ENCODE results near the gene ANXA11.
A peak's percentile ranks its signal among the peaks of the same experiment; 100 is the strongest.
"Not testable (repeated sequence)": the region's sequence is repeated elsewhere in the genome, so short reads cannot be mapped to it uniquely, and the experiment has no call there.

ANXA11 gene

DNA sequence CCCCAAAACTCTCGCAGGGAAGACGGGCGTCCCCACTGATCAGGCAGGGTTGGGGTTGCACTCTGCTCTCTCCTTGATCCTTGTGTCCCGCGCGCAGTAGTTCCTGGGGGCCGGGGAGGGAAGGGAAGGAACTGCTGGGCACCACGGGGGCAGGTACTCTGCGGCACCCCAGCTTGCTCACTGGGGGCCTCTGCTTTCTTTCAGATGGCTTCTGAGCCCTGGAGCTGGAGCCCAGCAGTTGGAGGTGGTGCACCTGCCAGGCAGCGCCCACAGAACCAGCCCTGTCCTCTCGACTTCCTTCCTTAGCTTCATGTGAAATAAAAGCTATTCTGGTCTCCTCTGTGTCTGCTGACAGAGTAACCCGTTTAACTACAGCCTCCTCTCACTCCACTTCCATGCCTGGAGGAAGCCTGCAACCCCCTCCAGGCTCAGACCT, 60.6 kb downstream of the ANXA11 start:
- peak; percentile 25 for DNase-seq

DNA sequence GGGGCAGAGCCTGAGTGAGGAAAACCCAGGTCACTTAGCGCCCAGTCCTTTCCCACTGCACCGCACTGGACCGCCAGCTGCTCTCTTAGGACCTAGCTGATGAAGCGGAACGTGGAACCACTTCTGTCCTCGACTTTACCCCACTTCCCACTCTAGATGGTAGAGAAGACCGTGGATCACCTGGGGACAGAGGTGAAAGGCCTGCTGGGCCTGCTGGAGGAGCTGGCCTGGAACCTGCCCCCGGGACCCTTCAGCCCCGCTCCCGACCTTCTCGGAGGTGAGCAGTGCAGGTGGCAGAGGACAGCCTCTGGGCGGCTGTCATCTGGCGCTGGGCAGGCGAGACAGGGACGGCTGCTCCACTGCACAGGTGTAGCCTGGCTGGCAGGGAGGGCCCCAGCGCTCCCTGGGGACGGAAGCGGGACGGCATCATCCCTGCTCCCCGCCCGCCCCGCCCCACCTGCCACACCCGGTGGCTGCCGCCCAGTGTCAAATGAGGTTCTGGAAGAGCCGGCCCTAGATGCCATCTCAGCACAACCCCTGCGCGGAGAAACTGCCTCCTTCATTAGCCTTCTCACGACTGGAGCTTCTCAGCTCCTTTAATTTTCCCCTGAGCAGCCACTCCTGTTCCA, 61.2 kb downstream of the ANXA11 start:
- peak; percentile 64 for DNase-seq

DNA sequence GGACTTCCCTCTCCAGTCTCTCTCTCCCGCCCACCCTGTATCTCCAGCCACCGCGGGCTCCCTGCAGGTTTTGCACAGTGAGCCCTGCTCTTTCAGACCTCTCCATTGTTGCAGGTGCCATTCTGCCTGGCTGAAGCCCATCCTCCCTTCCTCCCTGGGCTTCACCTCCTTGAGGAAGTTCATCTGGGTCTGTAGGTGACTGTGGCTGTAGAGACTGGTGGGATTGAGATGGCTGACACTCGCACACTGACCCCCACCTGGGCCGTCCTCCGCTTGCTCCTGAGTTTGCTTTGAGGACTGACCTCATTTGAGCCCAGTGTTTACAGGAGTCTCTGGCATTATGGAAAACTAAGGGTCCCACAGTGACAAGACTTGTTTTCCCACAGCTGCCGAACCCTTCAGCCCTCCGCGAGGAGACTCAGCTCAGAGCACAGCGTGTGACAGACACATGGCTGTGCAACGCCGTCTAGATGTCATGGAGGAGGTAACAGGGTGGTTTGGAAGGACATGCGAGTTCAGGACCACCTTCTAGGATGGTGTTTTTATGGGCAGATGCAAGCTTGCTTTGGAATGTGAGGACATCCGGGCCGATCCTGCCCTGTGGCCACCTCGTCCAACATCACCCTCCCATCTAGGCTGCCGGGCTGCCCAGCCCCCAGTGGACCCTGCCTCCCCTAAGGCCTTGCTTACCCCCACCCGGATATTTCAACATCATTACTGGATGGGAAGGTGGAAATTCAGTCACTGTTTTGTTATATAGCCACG, 63.5 kb downstream of the ANXA11 start:
- no peak for DNase-seq

GRCh38 chr10:80140251-80140650, 65.1 kb downstream of the ANXA11 start:
- no peak for DNase-seq

- DNase-seq = no peak
Observed at GRCh38 chr10:80139265-80139664, 66.1 kb downstream of the ANXA11 start.

GRCh38 chr10:80137920-80138319, 67.4 kb downstream of the ANXA11 start:
- no peak for DNase-seq

GRCh38 chr10:80137031-80137862, 68.1 kb downstream of the ANXA11 start:
- DNase-seq = no peak

- no peak for DNase-seq
Observed at GRCh38 chr10:80136134-80136571, 69.2 kb downstream of the ANXA11 start.

DNA sequence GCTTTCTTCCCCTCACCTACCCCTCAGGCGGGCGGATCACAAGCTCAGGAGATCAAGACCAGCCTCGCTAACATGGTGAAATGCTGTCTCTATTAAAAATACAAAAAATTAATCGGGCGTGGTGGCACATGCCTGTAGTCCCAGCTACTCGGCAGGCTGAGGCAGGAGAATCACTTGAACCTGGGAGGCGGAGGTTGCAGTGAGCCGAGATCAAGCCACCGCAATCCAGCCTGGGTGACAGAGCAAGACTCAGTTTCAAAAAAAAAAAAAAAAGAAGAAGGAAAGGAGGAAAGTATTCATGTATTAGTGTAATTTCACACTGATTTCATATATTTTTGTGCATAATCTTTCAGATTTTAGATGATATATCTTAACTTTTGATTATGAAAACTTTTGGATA, 71.7 kb downstream of the ANXA11 start:
- DNase-seq = not testable (repeated sequence)

DNA sequence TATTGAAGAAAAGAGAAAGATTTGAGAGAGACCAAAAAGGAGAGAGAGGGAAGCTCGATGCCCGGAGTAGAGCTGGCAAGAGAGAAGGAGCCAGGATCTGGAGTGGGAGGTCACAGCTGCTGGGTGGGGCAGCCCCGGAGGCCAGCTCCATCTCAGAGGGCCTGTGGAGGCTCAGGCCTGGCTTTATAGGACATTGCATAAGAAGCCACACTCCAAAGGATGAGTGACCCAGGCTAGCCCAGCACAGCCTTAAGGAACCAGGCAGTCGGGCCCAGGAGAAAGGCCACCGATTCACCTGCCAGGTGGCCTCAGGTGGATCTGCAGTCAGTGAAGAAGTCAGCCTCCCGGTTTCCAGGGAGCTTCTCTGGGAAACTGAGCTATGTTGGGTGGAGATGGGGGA, 72.1 kb downstream of the ANXA11 start:
- DNase-seq = no peak

- DNase-seq = no peak
Observed at GRCh38 chr10:80132299-80133139, 72.8 kb downstream of the ANXA11 start, which contains the start of gene PLAC9. Gene PLAC9 (plus strand): TSS chr10:80132730. CDS start chr10:80132763, 33 bp downstream.

- no peak for DNase-seq
Observed at GRCh38 chr10:80131499-80131901, 73.8 kb downstream of the ANXA11 start.

GRCh38 chr10:80126876-80127275, 78.5 kb downstream of the ANXA11 start:
- no peak for DNase-seq

DNA sequence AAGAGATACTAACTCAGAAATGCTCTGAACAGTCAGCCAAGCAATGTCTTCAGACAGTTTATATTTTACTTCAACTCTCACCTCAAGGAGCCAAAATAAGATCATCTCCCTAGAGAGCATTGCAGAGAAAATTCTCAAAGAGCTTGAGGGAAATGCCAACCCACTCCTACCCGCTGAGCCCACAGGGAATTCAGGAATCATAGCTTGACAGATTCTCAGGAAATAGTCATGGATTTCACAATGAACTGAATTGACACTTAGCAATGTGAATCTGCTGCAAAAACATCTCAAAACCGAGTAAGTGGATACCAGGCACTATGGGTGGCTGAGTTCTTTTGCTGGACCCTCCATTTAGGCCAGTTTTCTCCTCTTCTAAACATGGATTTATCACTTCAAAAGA, 82.6 kb downstream of the ANXA11 start:
- DNase-seq = no peak

DNA sequence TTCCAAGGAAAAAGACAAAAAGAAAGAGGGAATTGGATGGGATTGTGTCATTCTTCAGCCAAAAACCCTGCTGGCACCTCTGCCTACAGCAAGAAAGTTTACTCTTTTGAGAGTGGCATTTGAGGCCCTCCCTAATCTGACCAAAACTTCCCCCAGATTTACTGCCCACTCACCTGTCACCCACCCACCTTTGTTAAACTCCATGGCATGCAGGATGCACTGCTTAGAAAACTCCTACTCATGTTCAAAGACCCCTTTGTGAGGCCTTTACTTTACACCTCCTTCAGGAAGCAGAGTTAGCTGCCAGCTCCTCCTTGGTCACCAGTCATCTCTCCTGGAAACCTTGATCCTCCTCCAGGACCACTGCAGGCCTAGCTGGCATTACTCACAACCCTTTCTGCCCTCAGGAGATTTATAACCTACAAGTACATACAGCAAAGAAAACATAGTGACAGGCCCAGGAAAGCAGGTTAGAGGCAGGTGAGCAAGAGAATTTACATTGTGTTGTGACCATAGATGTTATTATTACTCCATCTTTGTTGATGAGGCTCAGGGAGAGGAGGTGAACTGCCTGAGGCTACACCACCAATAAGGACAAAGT, 83.1 kb downstream of the ANXA11 start:
- DNase-seq = no peak

- DNase-seq = no peak
Observed at GRCh38 chr10:80118669-80119068, 86.7 kb downstream of the ANXA11 start.

- no peak for DNase-seq
Observed at GRCh38 chr10:80110986-80111385, 94.4 kb downstream of the ANXA11 start.

DNA sequence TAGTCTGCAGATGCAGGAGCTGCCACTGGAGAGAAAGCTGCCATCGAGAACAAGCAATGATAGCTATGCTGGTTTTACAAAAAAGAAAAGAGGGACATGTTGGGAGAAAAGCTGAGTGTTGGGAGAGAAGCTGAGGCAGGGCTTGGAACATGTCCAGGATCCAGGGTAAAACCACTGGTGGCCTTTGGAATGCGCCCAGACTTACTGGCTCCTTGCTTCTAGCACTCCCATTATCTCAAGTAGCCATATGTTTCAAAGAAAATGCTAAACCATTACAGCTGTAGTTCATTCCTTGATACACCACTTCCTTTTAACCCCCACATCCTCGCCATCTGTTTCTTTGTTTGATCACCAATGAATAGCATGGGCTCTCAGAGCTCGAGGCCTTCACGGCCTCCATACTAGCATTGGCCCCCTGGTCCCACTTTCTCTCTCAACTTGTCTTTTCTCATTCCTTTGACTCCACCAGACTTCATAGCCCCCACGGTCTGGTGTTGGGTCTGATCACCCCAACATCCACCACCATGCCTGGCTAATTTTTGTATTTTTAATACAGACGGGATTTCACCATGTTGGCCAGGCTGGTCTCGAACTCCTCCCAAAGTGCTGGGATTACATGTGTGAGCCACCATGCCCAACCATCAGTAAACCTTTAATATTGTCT, 96.6 kb downstream of the ANXA11 start:
- DNase-seq = no peak

GRCh38 chr10:80104066-80104926, 101.0 kb downstream of the ANXA11 start:
- peak; percentile 4 for DNase-seq
